CD4-positive, alpha-beta T cell (primary cell): Measurements from ENCODE around the gene SLC20A1. TPM values are rescaled to one million over a fixed set of nuclear protein-coding genes. Genes with fewer than 3 reads are reported as not detected.

ENCODE experiments used
- ATAC-seq: fragments of 200-7000 bp; cut with Tn5 transposase; one replicate; pipeline ENCODE4 v1.10.0; 2022; ENCODE audit warnings: mild to moderate bottlenecking; ENCODE audit not compliant: poor library complexity
- CTCF ChIA-PET: fragments of 350-600 bp; sonication (Branson Sonifier 250); formaldehyde crosslinking; loops from one replicate; lab custom pipeline; 2021; ENCODE audit warnings: antibody characterized with exemption, inconsistent platforms; lab: Charles Lee
- POLR2A ChIA-PET: fragments of 350-600 bp; sonication (Branson Sonifier 250); formaldehyde crosslinking; loops from one replicate; lab custom pipeline; 2021; ENCODE audit warnings: antibody characterized with exemption, inconsistent platforms; lab: Charles Lee
- DNase-seq, 14 experiments: peaks; one replicate each; pipeline ENCODE4 v3.0.0-alpha.2; 2013 to 2020; ENCODE audit warnings: mixed read lengths in 2 of 14
- H3K27ac ChIP-seq, 2 donors: one replicate each; pipeline versions ENCODE4 v1.5.1 to v1.7.0; 2013; ENCODE audit warnings: low read length in 2 of 2, low read depth in 1 of 2, mild to moderate bottlenecking in 1 of 2
- H3K27me3 ChIP-seq, 2 experiments: 1 replicate in 1 of 2; 2 replicates in 1 of 2; pipeline versions ENCODE4 v1.6.1 to v1.7.0; 2013; ENCODE audit warnings: low read length in 2 of 2, control low read depth in 1 of 2, mild to moderate bottlenecking in 1 of 2, moderate library complexity in 1 of 2; ENCODE audit not compliant: insufficient read depth in 2 of 2, control insufficient read depth in 1 of 2
- H3K36me3 ChIP-seq: one replicate; pipeline ENCODE4 v1.6.1; 2013; ENCODE audit warnings: low read length, control low read depth; ENCODE audit not compliant: insufficient read depth
- H3K4me1 ChIP-seq: one replicate; pipeline ENCODE4 v1.6.1; 2013; ENCODE audit warnings: low read length, control low read depth; ENCODE audit not compliant: insufficient read depth
- H3K4me3 ChIP-seq: one replicate; pipeline ENCODE4 v1.5.1; 2013; ENCODE audit warnings: mild to moderate bottlenecking, low read length, moderate library complexity
- H3K9me3 ChIP-seq, 2 experiments: 1 replicate in 1 of 2; 2 replicates in 1 of 2; pipeline versions ENCODE4 v1.6.1 to v1.7.0; 2013; ENCODE audit warnings: low read length in 2 of 2, mild to moderate bottlenecking in 2 of 2, control low read depth in 1 of 2, moderate library complexity in 1 of 2; ENCODE audit not compliant: control insufficient read depth in 1 of 2, insufficient read depth in 1 of 2
- H3K27ac Mint-ChIP-seq: one replicate; pipeline ENCODE4 v1.8.0; 2020; ENCODE audit warnings: mixed read lengths
- H3K27me3 Mint-ChIP-seq: one replicate; pipeline ENCODE4 v1.8.0; 2021; ENCODE audit warnings: mixed read lengths
- H3K36me3 Mint-ChIP-seq: one replicate; pipeline ENCODE4 v1.8.0; 2021; ENCODE audit warnings: low read depth, mixed read lengths
- H3K4me1 Mint-ChIP-seq: one replicate; pipeline ENCODE4 v1.8.0; 2021; ENCODE audit warnings: low read depth, mixed read lengths
- H3K4me3 Mint-ChIP-seq: one replicate; pipeline ENCODE4 v1.8.0; 2020; ENCODE audit warnings: mild to moderate bottlenecking, mixed read lengths
- H3K9me3 Mint-ChIP-seq: one replicate; pipeline ENCODE4 v1.8.0; 2020; ENCODE audit warnings: mixed read lengths
- CTCF ChIP-seq: fragments of 200-600 bp; IDR thresholded peaks from one replicate; pipeline ENCODE4 v1.8.0; 2022; ENCODE audit warnings: antibody characterized with exemption, mild to moderate bottlenecking
- intact Hi-C, 2 experiments: fragments of 100-400 bp; cut with DNase I in 1 of 2; cut with micrococcal nuclease in 1 of 2; formaldehyde crosslinking; loops; one replicate each; pipeline versions ENCODE4 v1.15.1 to v1.9.0; 2023 to 2025; cut with DNase I, micrococcal nuclease
- total RNA-seq, 174 experiments: library from RNA in 2 of 174; stranded (reverse) in 2 of 174; gene quantifications; one replicate each; pipeline ENCODE4 v1.2.3 and lab custom pipeline; 2021 to 2026

The SLC20A1 gene
- total RNA-seq, 2 experiments from 2014 or later: 130 to 139 TPM

GRCh38 chr2:112658839-112659667 lies 13.3 kb downstream of the SLC20A1 start:
- peaks cover 18% of the 10 kb centered on the region for H3K4me1 ChIP-seq
- no peaks in the 10 kb centered on the region for H3K27me3 ChIP-seq
- H3K36me3 Mint-ChIP-seq: peaks cover 89% of the 10 kb centered on the region
- intact Hi-C loops: no loop called here
- peaks cover 46% of the 10 kb centered on the region for H3K4me1 Mint-ChIP-seq
- H3K27me3 Mint-ChIP-seq: no peaks in the 10 kb centered on the region
- H3K27ac Mint-ChIP-seq: peak overlapping the region; percentile 76
- CTCF ChIA-PET: no interaction called here
- no peaks in the 10 kb centered on the region for H3K9me3 Mint-ChIP-seq
- DNase-seq (no peak), ATAC-seq (no peak)
- H3K36me3 ChIP-seq: peaks cover 83% of the 10 kb centered on the region
- H3K4me3 Mint-ChIP-seq: no peak overlapping the region
- no peak overlapping the region for H3K27ac ChIP-seq
- POLR2A ChIA-PET: interaction anchor here (1.0 to 1.3 kb wide), 2 partner anchors 12 to 14 kb away, joined by 4 to 5 read pairs; partner anchors contain the start of gene SLC20A1
- no peaks in the 10 kb centered on the region for H3K9me3 ChIP-seq
- H3K4me3 ChIP-seq: no peak overlapping the region
- TF ChIP-seq CTCF: no peak

DNA sequence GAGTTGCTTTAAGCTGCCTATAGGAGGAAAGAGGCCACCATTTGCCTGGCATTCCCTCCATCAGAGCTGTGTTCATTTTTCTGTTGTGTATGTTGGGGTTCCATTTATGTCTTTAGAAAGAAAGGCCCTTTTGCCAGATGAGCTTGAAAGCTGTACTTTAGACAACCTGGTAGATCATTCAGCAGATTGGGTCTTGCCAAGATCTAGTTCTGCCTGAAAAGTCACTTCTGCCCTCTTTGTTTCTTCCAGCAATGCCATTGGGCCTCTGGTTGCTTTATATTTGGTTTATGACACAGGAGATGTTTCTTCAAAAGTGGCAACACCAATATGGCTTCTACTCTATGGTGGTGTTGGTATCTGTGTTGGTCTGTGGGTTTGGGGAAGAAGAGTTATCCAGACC lies 14.4 kb downstream of the SLC20A1 start:
- no peak for TF ChIP-seq CTCF
- Histone ChIP-seq H3K27ac (no peak overlapping the region), H3K9me3 (no peaks in the 10 kb centered on the region), H3K4me3 (no peak overlapping the region), H3K36me3 (peaks cover 87% of the 10 kb centered on the region), H3K4me1 (peaks cover 18% of the 10 kb centered on the region), H3K27me3 (no peaks in the 10 kb centered on the region)
- Mint-ChIP-seq H3K27ac (peak overlapping the region; percentile 76), H3K9me3 (no peaks in the 10 kb centered on the region), H3K4me3 (no peak overlapping the region), H3K36me3 (peaks cover 92% of the 10 kb centered on the region), H3K27me3 (no peaks in the 10 kb centered on the region), H3K4me1 (peaks cover 46% of the 10 kb centered on the region)
- DNase-seq: no peak
- ATAC-seq: no peak
- POLR2A ChIA-PET: interaction anchor here (1.4 kb wide), 1 partner anchor 29 kb away, joined by 3 read pairs; no protein-coding TSS in a partner anchor
- intact Hi-C loops: no loop called here
- CTCF ChIA-PET: interaction anchor here (1.5 kb wide), 1 partner anchor 12 kb away, joined by 4 read pairs; no protein-coding TSS in a partner anchor

DNA sequence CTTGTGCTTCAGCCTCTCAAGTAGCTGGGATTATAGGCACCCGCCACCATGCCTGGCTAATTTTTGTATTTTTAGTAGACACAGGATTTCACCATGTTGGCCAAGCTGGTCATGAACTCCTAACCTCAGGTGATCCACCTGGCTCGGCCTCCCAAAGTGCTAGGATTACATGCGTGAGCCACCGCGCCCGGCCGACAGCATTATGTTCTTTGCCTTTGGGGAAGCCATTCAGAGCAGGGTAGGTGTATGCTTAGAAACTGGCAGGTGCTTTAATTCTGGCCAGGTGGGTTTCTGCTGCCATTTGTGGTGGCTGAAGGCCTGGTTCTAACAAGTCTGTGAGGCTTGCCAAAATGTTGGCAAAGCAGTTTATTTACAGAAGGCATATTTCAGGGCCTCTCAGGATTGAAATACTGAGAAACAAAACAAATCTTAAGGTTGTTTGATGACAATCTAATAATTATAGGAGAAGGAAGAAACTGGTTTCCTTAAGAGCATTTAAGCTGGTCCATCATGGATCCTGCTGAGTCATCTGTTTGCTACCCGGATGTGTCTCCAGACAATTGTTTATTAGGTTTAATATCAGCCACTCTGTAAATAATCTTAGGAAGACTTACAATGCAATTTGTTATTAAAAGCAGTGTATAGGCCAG lies 16.0 kb downstream of the SLC20A1 start:
- no peak for TF ChIP-seq CTCF
- no peaks in the 10 kb centered on the region for H3K27me3 ChIP-seq
- peaks cover 18% of the 10 kb centered on the region for H3K4me1 ChIP-seq
- H3K9me3 ChIP-seq: no peaks in the 10 kb centered on the region
- Mint-ChIP-seq H3K4me3 (no peak overlapping the region), H3K27ac (no peak overlapping the region), H3K9me3 (no peaks in the 10 kb centered on the region), H3K27me3 (no peaks in the 10 kb centered on the region), H3K4me1 (peaks cover 42% of the 10 kb centered on the region), H3K36me3 (peaks cover 94% of the 10 kb centered on the region)
- ATAC-seq: no peak
- no peak for DNase-seq
- no peak overlapping the region for H3K27ac ChIP-seq
- ChIA-PET POLR2A (interaction anchor here (0.9 kb wide), 1 partner anchor 35 kb away, joined by 3 read pairs; no protein-coding TSS in a partner anchor), CTCF (interaction anchor here (0.6 to 1.9 kb wide), 3 partner anchors 16 to 65 kb away, joined by 3 to 6 read pairs (median 4); no protein-coding TSS in a partner anchor)
- intact Hi-C loops: no loop called here
- peaks cover 85% of the 10 kb centered on the region for H3K36me3 ChIP-seq
- no peak overlapping the region for H3K4me3 ChIP-seq
